AG10803 (cell line): Measurements from ENCODE around the gene ARHGAP24.

Experiments
- DNase-seq: peaks from one replicate; pipeline ENCODE4 v3.0.0; 2010; ENCODE audit warnings: low read depth
- H3K4me3 ChIP-seq: 2 replicates; pipeline ENCODE4 v1.5.1; 2011; ENCODE audit warnings: mild to moderate bottlenecking, low read length, control low read depth
- TF ChIP-seq, protein P1 (sequence below): conservative IDR thresholded peaks from 2 replicates; pipeline ENCODE4 v1.5.1; 2011; ENCODE audit warnings: mild to moderate bottlenecking, low read length, control low read depth, inconsistent platforms

ARHGAP24 gene

DNA sequence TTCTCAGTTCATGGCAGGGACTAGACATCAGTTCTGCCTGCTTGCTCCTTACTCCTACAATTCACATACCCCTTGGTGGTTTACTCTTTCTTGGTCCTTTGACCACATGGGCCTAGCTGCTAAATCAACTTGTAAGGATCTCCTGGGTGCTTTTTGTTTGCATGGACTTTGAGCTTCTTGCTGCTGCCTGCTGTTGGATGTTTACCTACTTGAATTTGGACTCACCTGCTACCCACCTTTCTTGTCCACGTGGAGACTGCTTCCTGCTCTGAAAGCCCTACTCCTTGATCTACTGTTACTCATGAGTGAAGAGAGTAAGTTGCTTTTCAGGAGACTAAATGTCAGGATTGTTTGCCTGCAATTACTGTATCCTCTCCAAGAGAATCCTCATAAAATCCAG is 15.2 kb upstream of the ARHGAP24 start:
- DNase-seq, result no peak
- TF ChIP-seq, protein P1, sequence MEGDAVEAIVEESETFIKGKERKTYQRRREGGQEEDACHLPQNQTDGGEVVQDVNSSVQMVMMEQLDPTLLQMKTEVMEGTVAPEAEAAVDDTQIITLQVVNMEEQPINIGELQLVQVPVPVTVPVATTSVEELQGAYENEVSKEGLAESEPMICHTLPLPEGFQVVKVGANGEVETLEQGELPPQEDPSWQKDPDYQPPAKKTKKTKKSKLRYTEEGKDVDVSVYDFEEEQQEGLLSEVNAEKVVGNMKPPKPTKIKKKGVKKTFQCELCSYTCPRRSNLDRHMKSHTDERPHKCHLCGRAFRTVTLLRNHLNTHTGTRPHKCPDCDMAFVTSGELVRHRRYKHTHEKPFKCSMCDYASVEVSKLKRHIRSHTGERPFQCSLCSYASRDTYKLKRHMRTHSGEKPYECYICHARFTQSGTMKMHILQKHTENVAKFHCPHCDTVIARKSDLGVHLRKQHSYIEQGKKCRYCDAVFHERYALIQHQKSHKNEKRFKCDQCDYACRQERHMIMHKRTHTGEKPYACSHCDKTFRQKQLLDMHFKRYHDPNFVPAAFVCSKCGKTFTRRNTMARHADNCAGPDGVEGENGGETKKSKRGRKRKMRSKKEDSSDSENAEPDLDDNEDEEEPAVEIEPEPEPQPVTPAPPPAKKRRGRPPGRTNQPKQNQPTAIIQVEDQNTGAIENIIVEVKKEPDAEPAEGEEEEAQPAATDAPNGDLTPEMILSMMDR, result no peak
- no peak overlapping the region for H3K4me3 ChIP-seq

DNA sequence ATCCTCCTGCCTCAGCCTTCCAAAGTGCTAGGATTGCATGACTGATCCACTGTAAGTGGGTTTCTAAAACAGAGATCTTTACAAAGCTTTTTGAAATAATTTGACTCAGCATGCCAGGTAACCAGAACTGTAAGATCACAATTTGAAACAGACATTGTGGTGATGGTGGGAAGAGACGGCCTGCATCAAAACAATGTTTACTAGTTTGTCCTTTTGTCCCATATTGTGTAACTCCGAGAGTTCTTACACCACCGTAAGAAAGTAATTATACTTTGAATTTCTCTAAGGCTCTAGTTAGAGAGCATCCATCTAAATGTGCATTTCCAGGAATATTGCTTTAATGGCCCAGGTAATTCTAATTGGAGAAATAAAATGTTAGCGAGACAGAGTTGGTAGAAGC is 594 bp upstream of the ARHGAP24 start:
- peak; percentile 63 for DNase-seq
- peak overlapping the region; percentile 83 for H3K4me3 ChIP-seq
- TF ChIP-seq, protein P1, result no peak

DNA sequence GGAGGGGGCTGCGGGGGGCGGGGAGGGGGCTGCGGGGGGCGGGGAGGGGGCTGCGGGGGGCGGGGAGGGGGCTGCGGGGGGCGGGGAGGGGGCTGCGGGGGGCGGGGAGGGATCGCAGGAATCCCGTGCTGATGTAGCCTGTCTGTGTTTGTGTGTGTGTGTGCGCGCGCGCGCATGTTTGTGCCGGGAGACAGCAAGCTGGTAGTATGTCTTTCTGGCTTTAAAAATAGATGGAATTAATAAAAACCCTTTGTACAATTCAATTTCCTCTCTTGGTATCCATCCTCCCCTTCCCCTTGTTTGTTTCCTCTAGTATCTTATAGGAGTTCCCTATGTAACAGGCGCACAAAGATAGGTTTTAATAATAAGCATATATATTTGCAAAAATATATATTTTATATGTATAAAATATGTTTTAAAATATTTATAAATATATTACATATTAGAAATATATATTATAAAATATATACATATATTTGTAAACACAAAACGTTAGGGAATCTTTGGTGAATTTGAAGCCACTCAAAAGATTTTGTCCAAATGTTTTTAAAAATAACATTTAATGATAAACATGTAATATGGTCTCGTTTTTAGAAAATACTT is 782 bp downstream of the ARHGAP24 start:
- DNase-seq, result peak; percentile 53
- peak overlapping the region; percentile 83 for H3K4me3 ChIP-seq
- TF ChIP-seq, protein P1, result no peak

DNA sequence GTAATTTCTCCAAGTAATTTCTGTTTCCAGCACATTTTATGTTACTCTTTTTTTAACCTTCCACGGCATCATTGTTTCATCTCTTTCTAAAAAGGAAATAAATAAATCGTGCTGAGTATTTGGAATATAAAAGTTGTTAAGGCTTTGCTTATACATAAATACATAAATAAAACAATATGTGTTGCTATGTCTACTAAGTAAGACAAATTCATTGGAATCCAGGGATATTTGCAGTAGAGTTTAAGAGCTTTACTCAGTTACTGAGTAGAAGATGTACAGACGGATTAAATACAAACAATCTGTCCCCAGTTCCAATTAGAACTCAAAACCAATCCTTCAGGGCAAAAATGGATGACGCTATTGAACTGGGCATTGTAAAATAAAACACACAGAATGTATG is 1.4 kb downstream of the ARHGAP24 start:
- TF ChIP-seq, protein P1, result no peak
- H3K4me3 ChIP-seq, result peak overlapping the region; percentile 83
- DNase-seq, result no peak

DNA sequence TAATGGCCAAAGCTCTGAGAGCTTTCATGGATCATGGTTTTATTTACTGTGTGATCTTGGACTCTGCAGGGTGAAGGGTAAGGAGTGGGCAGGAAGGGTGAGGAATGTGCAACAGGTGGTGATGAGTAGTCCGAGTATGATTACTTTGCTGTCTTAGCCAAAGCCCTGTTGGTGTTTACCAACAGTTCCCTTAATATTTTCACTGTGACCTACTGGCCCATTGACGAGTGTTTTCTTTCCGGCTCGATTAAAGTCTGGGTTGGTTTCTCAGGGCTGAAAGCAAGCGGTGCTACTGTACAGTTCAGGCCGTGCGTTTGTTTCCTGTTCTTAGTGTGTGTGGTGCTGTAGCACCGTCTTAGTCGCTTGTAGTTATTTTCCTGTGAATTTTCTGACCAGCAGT is 2.6 kb downstream of the ARHGAP24 start:
- TF ChIP-seq, protein P1, result no peak
- peak overlapping the region; percentile 83 for H3K4me3 ChIP-seq
- peak; percentile 44 for DNase-seq

DNA sequence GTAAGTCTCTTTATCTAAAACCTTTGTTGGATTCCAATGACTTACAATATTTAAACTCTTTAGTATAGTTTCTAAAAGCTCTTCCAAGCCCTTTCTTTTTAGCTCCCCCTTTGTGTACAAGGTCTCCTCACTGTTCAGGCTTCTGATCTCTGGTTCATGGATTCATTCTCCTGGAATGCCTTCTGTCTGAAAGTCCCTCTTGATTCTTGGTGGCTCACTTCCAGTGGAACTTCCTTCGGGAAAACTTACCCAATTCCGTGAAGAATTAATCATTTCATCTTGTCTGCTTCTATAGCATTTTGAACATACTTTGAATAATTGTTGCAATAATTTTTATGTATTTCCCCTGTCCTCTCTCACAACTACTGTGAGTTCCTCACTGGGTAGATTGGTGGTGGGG is 3.6 kb downstream of the ARHGAP24 start:
- DNase-seq, result peak; percentile 89
- peak overlapping the region; percentile 5; the same call in 1 of the 2 replicates for H3K4me3 ChIP-seq
- TF ChIP-seq, protein P1, result no peak

DNA sequence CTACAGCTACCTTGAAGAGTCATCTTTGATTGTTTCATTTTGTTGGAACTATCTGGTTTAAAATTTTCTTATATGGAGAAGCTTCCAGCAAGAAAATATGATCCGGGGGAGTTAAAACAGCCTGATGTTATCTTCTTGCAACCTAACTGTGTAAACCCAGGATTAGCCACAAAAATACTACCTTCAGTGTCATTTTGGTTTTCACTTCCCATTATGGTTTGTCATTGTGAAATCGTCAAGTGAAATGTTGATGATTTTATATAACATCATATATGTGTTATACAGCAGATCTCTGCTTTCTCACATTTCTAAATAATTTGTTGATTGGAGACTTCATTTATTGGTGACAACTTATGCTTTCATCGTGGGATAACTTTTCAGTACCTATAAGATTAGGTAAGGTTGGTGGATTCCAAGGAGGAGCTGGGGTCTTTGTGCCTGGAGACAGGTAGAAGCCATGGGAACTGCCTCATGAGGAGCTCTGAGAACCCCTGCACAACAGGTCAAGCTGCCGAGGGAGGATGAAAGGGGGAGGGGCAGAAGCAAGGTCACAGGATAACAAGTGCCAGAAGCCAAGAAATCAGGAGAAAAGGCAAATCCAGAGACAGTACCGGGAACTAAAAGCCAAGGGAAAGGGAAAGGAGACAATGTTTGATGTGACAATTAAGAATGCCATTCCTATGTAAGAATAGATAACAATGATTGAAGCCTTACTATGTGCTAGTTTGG is 7.2 kb downstream of the ARHGAP24 start:
- TF ChIP-seq, protein P1, result no peak
- no peak for DNase-seq
- H3K4me3 ChIP-seq, result no peak overlapping the region
